SHP77 (cell line): ENCODE results near the gene ZPBP2.
A peak's percentile ranks its signal among the peaks of the same experiment; 100 is the strongest.

Source experiments
- DNase-seq, 2 experiments: peaks; one replicate each; lab custom pipeline; 2025; lab: John Stamatoyannopoulos, UW

The ZPBP2 gene

DNA sequence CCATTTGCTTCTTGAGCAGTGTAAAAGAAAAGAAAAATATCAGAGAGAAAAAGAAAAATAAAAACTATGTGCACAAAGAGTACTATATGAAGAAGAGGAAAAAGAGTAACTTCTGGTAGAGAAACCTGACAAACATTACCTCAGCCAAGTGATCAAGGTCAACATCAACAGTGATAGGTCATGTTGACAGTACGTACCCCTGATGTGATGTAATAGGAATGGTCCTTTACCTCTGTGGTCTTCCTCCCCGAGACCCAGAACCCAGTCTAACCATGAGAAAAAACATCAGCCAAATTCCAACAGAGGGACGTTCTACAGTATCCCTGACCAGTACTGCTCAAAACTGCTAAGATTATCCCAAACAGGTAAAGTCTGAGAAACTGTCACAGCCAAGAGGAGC lies 46.0 kb downstream of the ZPBP2 start:
- DNase-seq = no peak

DNA sequence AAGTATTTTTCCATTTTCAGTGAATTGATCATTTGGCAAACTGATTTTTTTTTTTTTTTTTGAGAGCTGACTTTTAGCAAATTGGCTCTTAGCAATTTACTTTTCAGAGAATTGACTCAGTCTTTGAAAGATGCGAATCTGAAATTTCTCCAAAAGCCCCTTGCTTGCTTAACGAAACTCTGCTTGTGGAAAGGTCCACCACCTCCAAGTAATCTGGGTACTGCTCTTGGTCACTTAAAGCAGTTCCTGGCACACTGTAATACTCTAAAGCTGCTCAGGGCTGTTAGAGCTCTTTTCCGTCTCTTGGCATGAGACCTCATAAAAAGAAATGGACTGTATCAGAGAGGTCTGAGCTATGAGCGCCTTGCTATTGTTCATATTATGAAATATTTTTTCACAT lies 47.6 kb downstream of the ZPBP2 start:
- no peak for DNase-seq

DNA sequence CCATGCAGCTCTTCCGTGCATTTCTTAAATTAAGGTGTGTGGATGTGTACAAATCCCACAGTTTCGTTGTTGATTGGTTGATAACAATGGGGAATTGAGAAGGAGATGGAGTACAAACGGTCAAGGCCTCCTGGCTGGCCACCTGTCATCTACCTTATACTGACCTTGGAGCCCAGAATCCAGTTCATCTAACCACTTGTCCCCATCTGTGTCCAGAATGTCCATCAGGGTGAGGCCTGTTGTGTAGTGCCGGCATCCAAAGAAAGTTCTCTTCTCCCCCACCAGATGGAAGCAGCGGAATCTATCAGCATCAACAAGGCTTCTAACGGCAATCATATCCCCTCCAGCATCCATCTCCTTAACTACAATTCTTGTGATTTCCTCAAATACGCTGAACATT lies 48.9 kb downstream of the ZPBP2 start:
- no peak for DNase-seq

DNA sequence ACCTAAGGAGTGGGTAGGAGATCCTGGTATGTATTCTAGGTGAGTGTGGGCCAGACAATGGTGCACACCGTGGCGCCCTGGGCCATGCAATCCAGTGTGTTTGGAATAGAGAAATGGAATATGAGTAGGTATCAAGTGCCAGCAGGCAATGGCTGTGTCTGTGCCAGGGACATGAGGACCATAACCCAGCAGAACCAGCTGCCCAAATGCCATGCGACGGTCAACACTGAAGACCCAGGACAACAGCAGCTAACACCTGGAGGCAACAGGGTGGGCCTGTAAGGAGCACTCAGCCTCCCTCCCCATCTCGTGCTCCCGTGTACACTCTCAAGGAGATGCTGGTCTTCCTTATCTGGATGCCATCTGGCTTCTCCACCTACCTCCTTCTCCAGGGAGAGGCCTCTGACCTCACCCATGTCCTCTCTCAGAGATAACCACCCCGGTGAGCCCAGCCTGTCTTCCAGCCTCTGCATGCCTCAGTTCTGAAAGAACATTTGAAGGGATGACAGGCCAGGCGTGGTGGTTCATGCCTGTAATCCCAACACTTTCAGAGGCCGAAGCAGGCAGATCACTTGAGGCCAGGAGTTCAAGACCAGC lies 51.2 kb downstream of the ZPBP2 start:
- DNase-seq = no peak

DNA sequence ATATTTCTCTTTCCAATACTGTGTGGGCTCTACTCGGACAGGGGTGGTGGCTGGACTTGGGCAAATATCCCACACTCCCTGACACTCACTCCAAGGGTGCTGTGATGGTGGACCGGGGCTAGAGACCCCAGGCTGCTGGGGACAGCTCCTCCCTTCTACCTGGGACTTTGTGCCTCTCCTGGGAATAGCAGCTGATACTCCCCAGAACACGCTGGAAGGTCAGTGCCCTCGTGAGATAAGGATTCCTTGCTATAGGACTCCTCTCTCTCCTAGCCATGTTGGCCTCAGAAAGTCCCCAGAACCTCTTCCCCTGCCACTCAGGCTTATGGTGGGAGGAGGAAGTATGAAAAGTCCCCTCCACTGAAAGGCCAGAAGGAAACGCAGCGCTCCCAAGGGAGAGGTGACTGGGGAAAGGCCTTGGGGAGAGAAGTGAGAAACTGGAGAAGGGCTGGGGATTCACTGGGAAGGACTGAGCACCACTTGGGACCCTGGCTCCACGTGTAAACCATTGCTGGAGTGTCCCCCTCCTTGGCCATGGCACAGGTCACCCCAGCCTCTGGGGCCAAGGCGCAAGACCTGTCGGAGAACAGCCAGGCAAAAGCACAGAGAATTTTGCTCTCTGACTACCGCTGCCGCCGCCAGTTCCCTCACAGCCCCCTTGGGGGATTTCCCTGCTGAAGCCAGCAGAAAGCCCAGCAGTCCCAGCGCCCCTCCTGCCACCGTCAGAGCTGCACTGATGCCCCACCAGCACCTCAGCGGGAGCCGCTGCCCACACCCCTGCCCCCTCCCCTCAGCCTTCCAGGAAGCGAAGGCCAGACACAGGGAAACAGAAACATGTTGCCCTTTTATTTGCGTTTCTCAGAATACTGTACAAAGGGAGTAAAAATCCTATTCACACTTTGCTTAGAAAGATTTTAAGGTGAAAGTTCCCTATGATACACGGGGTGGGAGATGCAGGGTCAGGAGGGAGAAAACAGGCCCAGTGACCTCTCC lies 52.5 kb downstream of the ZPBP2 start:
- no peak for DNase-seq

- DNase-seq = no peak
Measured at GRCh38 chr17:39921323-39921722, 53.3 kb downstream of the ZPBP2 start.

- no peak for DNase-seq
Measured at GRCh38 chr17:39922006-39922405, 54.0 kb downstream of the ZPBP2 start.

DNA sequence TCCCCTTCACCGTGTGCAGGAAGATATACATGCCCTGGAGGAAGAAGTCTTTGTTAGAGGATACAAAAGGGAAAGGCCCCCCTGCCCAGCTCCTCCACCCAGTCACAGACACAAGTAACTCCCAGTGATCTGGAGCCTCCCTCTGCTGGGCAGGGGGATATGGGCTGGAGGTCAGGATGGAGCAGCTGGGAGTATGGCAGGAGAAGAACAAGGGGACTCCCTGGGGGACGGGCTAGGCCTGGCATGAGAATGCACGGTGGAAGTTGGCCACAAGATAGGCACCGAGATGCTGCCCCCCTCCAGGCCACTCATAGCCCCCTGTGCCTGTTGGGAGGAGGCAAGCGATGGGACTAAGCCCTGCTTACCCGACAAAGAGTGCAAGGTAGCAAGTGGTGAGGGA lies 55.2 kb downstream of the ZPBP2 start:
- no peak for DNase-seq

DNA sequence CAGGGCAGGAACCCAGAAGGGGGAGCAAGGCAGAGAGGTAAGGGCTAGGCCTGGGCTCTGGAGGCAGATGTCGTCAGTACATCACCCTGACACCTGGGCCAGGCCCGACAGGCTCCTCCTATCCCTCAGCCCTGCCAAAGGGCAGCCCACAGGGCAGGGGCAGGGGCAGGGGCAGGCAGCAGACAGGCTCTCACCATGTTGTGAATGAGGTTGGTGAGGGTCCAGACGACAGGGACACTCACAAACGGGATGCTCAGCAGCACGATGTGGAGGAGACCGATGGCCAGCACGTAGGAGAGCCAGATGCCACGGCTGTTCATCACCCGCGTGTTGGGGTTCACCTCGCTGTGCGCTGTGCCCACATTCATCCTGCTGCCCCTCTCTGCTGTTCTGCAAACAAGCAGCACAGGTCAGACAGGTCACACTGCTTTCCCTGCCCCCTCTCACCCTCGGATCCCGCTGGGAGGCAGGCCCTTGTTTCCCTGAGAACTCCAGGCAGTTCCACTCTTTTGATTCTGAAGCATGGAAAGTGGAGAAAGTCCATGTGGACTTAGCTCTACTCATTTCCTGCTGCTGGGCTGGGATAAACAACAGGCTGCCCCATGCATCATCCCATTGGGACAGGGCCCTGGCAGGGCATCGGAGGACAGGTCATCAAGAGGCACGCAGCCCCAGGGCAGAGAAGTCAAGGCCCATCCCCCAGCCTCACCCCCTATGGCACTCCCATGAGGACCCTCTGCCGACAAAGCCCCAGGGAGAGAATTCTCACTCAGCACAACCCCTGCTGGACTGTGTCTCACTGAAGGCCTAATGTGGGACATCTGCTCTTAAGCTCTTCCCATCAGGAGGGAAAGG lies 56.1 kb downstream of the ZPBP2 start:
- DNase-seq = no peak

DNA sequence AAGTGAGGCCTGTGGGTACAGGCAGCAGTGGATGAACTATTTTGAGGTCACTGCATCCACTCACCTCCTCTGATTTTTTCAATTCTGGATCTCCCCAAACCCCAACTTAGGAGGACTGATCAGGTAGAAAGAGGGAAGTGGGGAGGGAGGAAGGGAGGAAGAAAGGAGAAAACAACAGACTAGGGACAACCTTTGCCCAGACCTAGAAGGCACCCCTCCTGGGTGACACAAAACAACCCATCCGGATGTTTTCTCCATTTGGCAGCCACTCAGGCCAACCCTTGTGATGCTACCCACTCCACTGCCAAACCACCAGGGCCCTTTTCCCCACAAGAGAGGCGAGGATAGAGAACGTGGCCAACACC lies 56.7 kb downstream of the ZPBP2 start:
- no peak for DNase-seq

- DNase-seq = no peak
Measured at GRCh38 chr17:39925282-39926134, 57.5 kb downstream of the ZPBP2 start.

DNA sequence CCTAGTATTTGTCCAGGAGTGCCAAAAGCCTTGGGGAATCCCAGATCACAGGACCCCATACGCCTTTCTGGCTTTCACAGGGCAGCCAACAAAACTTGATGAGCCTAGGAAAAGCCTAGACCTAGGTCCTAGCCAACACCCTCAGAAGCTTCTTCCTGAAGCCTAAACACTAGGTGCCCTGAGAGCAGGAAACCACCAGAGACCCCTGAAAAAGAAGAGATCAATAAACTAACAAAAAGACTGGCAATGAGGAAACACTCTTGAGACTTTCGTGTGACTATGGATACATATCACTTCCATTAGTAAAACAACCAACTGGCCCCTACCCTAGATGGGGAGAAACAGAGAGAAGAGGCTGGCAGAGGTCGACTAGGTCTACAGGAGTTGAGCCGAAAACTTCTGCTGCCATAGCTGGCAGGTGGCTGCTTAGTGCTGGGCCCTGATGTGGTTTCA lies 58.2 kb downstream of the ZPBP2 start:
- DNase-seq = no peak

- peak in 1 of 2 experiments; percentile 1 for DNase-seq
Measured at GRCh38 chr17:39926588-39927100, 58.6 kb downstream of the ZPBP2 start.
